ENCODE data around the gene CSHL1. TPM values are rescaled to one million over a fixed set of nuclear protein-coding genes. Genes with fewer than 3 reads are reported as not detected.
"Not testable (repeated sequence)": the region's sequence is repeated elsewhere in the genome, so short reads cannot be mapped to it uniquely, and the experiment has no call there.

CSHL1 gene
- total RNA-seq, 1 donor from 2014 or later, result not detected

DNA sequence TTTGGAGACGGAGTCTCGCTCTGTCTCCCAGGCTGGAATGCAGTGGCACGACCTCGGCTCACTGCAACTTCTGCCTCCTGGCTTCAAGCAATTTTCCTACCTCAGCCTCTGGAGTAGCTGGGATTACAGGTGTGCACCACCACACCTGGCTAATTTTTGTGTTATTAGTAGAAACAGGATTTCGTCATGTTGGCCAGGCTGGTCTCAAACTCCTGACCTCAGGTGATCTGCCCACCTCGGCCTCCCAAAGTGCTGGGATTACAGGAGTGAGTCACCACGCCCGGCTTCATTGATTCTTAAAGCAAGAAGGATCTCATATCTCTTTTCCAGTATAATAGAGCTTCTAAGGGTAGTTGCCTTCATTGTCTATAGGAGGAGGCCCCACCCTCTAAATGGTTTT is 6.3 kb downstream of the CSHL1 start:
- H3K36me3 Mint-ChIP-seq (ENCODE audit: low read depth); H3K4me1 Mint-ChIP-seq; H3K27me3 Mint-ChIP-seq; DNase-seq; H3K9me3 Mint-ChIP-seq; H3K4me3 Mint-ChIP-seq; intact Hi-C loops (cut with micrococcal nuclease); ATAC-seq (ENCODE audit: low read depth); H3K27ac Mint-ChIP-seq: not testable (repeated sequence)
- CTCF ChIA-PET, result interaction anchor here (0.6 to 9.4 kb wide), 7 partner anchors 35 to 228 kb away, joined by 3 to 80 read pairs (median 5); partner anchors contain the start of gene ICAM2
- POLR2A ChIA-PET, result interaction anchor here (0.7 to 1.2 kb wide), 3 partner anchors 15 to 241 kb away, joined by 3 to 4 read pairs (median 3); no protein-coding TSS in a partner anchor

DNA sequence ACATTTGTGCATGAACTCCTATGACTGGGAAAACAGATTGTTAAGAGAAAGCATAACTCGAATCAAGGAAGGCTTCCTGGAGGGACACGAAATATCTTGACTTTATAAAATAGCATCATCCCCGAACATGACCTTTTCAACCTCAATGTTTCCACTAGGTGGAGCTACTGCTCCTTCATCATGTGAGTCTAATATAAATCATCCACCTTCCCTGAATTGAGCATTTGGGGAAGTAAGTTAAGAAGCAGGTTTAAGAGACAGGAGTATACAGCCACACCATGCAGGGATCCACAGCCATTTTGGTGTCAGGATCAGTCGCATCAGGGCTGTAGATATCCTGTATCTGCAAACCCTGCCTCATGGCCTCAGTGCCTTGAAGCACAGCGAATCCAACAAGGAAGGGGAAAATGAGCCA is 7.3 kb downstream of the CSHL1 start:
- H3K27me3 Mint-ChIP-seq; POLR2A ChIA-PET; H3K9me3 Mint-ChIP-seq; intact Hi-C loops (cut with micrococcal nuclease); H3K27ac Mint-ChIP-seq; H3K36me3 Mint-ChIP-seq (ENCODE audit: low read depth); H3K4me3 Mint-ChIP-seq; H3K4me1 Mint-ChIP-seq: not testable (repeated sequence)
- DNase-seq, result peak; percentile 13
- CTCF ChIA-PET, result interaction anchor here (0.7 to 9.4 kb wide), 11 partner anchors 9 to 229 kb away, joined by 3 to 80 read pairs (median 10); no protein-coding TSS in a partner anchor
- peak; percentile 83 for ATAC-seq (ENCODE audit: low read depth)

DNA sequence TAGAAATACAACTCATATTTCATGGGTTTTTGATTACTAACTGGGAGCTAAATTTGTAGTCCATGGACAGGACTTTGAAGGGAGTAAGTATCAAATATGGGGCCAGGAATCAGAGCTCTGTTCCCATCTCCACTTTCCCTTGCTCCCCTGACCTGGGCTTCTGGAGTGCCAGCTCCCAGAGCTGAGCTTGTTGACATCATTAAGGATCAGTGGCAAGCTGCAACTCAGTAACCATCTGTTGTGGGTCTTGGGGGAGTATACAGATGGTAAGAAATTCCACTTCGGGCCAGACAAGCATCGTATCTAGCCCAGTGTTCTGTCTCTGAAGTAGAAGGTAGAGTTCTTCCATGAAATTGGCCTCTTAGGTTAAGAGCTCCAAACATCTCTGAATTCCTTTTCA is 9.1 kb downstream of the CSHL1 start:
- H3K9me3 Mint-ChIP-seq; intact Hi-C loops (cut with micrococcal nuclease); DNase-seq; ATAC-seq (ENCODE audit: low read depth); H3K27ac Mint-ChIP-seq; H3K36me3 Mint-ChIP-seq (ENCODE audit: low read depth); H3K4me1 Mint-ChIP-seq; H3K27me3 Mint-ChIP-seq; H3K4me3 Mint-ChIP-seq: not testable (repeated sequence)
- POLR2A ChIA-PET, result interaction anchor here (0.6 to 1.0 kb wide), 2 partner anchors 228 to 580 kb away, joined by 4 to 7 read pairs; partner anchors contain the start of gene ERN1
- CTCF ChIA-PET, result interaction anchor here (0.6 to 9.4 kb wide), 7 partner anchors 10 to 244 kb away, joined by 3 to 80 read pairs (median 10); no protein-coding TSS in a partner anchor

DNA sequence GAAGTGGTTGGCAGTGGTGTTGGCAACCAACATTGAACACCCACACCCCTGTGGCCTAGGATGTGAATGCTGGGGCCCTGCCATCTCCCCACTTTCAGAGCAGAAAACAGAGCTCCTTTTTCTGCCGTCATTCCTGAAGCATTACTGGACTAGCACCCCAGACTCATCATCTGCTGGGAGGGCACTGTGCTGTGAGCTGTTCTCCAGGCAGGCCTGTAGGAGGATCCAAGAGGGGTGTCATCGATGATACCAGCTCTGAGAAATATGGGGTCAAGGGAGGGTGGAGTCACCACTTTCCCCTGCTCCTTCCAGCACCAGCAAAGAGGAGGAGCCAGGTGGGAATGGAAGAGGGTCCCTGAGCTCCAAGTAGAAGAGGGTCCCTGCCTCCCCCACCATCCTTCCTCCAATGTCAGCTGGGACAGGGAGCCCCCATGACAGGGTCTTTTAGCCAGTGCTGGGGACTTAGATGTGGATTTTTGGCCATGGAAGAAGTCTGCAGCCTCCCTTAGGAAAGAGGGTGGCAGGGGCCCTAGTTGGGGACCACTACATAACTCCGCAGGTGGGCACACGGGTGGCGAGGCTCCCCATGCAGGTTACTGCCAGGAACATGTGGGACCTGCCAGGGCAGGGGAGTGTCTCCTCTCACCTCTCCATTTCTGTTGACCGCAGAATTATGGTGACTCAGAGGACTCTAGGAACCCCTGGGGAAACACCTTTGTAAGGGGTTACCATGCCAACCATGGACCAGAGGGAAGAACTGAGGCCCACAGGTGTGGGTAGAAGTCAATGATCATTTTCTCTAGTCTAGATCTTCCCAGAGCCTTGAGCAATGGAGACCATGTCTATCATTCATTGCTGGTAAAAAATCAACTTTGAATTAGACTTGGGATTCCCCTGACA is 11.9 kb downstream of the CSHL1 start:
- H3K27ac Mint-ChIP-seq; H3K4me3 Mint-ChIP-seq; H3K9me3 Mint-ChIP-seq; H3K36me3 Mint-ChIP-seq (ENCODE audit: low read depth); intact Hi-C loops (cut with micrococcal nuclease); H3K27me3 Mint-ChIP-seq; POLR2A ChIA-PET; H3K4me1 Mint-ChIP-seq: not testable (repeated sequence)
- CTCF ChIA-PET, result interaction anchor here (1.2 to 7.2 kb wide), 2 partner anchors 234 to 235 kb away, joined by 3 to 56 read pairs; no protein-coding TSS in a partner anchor
- DNase-seq (peak; percentile 10), ATAC-seq (ENCODE audit: low read depth) (peak; percentile 30)

DNA sequence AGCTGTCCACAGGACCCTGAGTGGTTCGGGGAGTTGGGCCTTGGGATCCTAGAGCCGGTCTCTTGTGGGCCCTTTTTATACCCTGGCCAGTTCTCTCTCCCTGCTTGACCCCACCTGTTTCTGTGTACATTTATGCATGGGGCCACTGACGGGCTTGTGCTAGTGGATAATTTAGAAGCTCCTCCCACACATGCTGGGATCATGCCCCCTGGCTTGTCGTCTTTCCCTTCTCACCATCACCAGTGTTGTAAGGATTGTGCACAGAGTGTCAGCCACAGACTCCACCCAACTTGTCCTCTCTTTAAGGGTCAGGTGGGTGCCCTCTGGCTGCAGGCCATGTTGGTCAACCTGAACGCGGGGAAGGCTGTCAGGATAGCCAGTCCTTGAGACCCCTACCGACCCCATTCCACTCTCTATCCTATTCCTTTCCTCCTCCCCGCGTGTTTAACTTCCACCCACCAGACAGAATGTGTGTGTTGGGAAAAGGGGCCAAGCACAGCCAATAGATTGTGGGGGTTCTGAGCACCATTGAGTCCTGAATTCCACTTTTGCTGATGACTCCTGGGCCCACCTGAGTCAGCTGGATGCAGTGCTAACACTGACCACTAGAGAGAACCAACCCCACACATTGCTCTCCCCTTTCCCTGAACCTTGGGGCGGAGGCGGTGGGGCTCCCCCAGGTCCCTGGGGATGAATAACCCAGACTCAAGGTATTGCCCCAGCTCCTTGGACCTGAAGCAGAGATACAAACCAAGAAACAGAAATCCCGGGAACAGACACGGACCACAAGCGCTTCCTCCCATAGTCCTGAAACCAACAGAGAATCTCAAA is 14.3 kb downstream of the CSHL1 start, which contains the start of gene CSH1:
Gene CSH1 (minus strand): TSS at position 51 of the 831 bp plus-strand sequence. CDS start 63 bp downstream, outside the sequence.
- peak; percentile 67 for ATAC-seq (ENCODE audit: low read depth)
- H3K4me3 Mint-ChIP-seq; H3K9me3 Mint-ChIP-seq; H3K27me3 Mint-ChIP-seq; intact Hi-C loops (cut with micrococcal nuclease); H3K36me3 Mint-ChIP-seq (ENCODE audit: low read depth); H3K4me1 Mint-ChIP-seq; CTCF ChIA-PET; POLR2A ChIA-PET; H3K27ac Mint-ChIP-seq: not testable (repeated sequence)
- peak; percentile 3 for DNase-seq

DNA sequence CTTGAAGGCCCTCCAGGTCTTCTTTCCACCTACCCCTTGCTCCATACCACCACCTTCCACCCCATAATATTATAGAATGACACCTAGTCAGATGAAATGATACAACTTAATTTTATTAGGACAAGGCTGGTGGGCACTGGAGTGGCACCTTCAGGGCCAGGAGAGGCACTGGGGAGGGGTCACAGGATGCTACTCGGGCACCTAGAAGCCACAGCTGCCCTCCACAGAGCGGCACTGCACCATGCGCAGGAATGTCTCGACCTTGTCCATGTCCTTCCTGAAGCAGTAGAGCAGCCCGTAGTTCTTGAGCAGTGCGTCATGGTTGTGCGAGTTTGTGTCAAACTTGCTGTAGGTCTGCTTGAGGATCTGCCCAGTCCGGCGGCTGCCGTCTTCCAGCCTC is 16.2 kb downstream of the CSHL1 start:
- intact Hi-C loops (cut with micrococcal nuclease); H3K27ac Mint-ChIP-seq; H3K36me3 Mint-ChIP-seq (ENCODE audit: low read depth); CTCF ChIA-PET; H3K9me3 Mint-ChIP-seq; H3K4me3 Mint-ChIP-seq; ATAC-seq (ENCODE audit: low read depth); H3K27me3 Mint-ChIP-seq; POLR2A ChIA-PET; H3K4me1 Mint-ChIP-seq: not testable (repeated sequence)
- DNase-seq, result peak; percentile 4

DNA sequence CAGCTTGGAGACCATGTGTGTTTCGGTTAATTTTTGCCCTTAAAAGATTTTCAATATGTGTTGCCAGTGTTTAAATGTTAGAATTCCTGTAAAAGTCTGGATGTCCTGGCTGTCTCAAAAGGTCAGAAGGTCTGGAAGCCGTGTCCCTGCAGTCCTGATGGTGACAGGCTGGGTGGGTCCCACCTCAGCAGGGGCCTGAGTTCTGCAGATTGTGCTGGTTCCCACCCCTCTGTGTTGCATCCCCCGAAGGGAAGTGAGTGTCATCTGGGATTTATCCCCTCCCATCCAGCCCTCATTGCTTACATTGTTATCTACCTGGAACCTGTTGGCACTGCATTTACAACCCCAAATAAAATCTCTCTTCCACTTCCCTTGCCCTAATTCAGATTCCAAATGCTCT is 17.0 kb downstream of the CSHL1 start:
- ATAC-seq (ENCODE audit: low read depth); CTCF ChIA-PET; H3K27ac Mint-ChIP-seq; H3K4me3 Mint-ChIP-seq; intact Hi-C loops (cut with micrococcal nuclease); H3K4me1 Mint-ChIP-seq; H3K27me3 Mint-ChIP-seq; H3K36me3 Mint-ChIP-seq (ENCODE audit: low read depth); DNase-seq; POLR2A ChIA-PET; H3K9me3 Mint-ChIP-seq: not testable (repeated sequence)

DNA sequence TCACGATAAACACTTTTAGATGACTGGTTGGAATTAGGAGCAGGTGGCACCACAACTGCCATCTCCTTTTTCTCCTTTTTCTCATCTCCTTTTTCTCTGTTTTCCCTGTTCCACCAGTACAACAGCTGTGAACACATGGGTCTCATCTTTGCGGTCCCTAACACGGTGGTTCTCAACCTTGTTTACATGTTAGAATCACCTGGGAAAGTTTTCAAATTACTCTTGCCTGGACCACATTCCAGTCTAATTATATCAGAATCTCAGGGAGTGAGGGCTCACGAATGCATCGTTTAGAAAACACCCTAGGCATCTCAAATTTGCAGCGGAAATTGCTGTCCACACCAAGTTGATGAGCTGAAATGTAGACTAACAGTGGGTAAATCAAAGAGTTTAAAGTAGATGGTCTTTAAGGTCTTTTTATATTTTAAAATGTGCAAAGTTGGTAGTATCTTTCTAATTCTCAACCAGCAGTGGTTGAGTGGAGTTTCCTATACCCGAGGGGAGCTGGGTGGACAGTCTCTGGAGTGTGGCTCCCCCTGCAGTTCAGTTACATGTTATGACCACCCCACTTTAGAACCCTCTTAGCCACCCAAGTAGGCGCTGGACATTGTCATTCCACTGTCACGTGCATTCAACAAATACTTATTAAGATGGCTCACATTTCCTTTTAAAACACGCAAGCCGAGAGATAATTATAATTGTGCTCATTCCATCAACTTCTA is 18.6 kb downstream of the CSHL1 start:
- H3K27me3 Mint-ChIP-seq; POLR2A ChIA-PET; H3K4me1 Mint-ChIP-seq; intact Hi-C loops (cut with micrococcal nuclease); H3K9me3 Mint-ChIP-seq; H3K4me3 Mint-ChIP-seq; ATAC-seq (ENCODE audit: low read depth); H3K27ac Mint-ChIP-seq; DNase-seq; H3K36me3 Mint-ChIP-seq (ENCODE audit: low read depth): not testable (repeated sequence)
- CTCF ChIA-PET, result interaction anchor here (1.4 kb wide), 1 partner anchor 133 kb away, joined by 4 read pairs; no protein-coding TSS in a partner anchor

DNA sequence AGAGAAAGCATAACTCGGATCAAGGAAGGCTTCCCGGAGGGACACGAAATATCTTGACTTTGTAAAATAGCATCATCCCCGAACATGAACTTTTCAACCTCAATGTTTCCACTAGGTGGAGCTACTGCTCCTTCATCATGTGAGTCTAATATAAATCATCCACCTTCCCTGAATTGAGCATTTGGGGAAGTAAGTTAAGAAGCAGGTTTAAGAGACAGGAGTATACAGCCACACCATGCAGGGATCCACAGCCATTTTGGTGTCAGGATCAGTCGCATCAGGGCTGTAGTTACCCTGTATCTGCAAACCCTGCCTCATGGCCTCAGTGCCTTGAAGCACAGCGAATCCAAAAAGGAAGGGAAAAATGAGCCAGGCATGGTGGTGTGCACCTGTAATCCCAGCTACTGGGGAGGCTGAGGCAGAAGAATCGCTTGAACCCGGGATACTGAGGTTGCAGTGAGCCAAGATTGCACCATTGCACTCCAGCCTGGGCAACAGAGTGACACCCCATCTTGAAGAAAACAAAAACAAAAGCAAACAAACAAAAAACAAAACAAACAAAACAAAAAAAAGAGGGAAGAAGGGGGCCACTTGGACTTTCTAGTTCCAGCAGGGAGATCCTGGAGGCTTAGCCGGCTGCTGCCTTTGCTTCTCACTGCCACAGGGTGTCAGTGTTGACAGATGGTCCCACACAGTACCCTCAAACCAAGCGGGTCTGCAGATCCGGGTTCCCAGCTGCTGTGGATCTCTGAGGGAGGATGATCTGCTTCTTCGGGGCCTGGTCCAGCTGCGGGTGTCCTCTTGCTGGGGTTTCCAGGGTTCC is 21.8 kb downstream of the CSHL1 start:
- not testable (repeated sequence) for H3K27me3 Mint-ChIP-seq; H3K36me3 Mint-ChIP-seq (ENCODE audit: low read depth); DNase-seq; H3K4me3 Mint-ChIP-seq; H3K9me3 Mint-ChIP-seq; H3K4me1 Mint-ChIP-seq
- intact Hi-C loops (cut with micrococcal nuclease), result loop anchor here (5.0 kb wide), 1 partner anchor 393 kb away; no protein-coding TSS in a partner anchor
- H3K27ac Mint-ChIP-seq, result peak overlapping the region; percentile 35
- POLR2A ChIA-PET, result interaction anchor here (0.7 kb wide), 1 partner anchor 616 kb away, joined by 3 read pairs; no protein-coding TSS in a partner anchor
- ATAC-seq (ENCODE audit: low read depth), result peak; percentile 91
- CTCF ChIA-PET, result interaction anchor here (0.6 to 2.0 kb wide), 10 partner anchors 11 to 530 kb away, joined by 3 to 6 read pairs (median 4); no protein-coding TSS in a partner anchor

DNA sequence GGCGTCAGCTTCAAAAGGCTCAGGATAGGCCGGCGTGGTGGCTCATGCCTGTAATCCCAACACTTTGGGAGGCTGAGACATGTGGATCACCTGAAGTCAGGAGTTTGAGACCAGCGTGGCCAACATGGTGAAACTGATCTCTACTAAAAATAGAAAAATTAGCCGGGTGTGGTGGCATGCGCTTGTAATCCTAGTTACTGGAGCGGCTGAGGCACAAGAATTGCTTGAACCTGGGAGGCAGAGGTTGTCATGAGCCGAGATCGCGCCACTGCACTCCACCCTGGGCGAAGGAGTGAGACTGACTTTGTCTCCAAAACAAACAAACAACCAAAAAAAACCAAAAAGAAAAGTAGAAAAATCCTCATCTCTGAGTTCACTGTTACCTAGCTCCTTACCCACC is 25.9 kb downstream of the CSHL1 start:
- H3K4me1 Mint-ChIP-seq, POLR2A ChIA-PET: not testable (repeated sequence)

More for the DNA sequence above, 25.9 kb downstream of the CSHL1 start:
- H3K27ac Mint-ChIP-seq; DNase-seq; H3K4me3 Mint-ChIP-seq; CTCF ChIA-PET; H3K9me3 Mint-ChIP-seq; H3K27me3 Mint-ChIP-seq; ATAC-seq (ENCODE audit: low read depth); H3K36me3 Mint-ChIP-seq (ENCODE audit: low read depth): not testable (repeated sequence)
- intact Hi-C loops (cut with micrococcal nuclease), result loop anchor here (5.0 kb wide), 1 partner anchor 397 kb away; no protein-coding TSS in a partner anchor
